HepG2 (cell line): ENCODE results near the gene RRP12. TPM values are rescaled to one million over a fixed set of nuclear protein-coding genes. Genes with fewer than 3 reads are reported as not detected.

Experiments
- ATAC-seq: fragments of 200-7000 bp; cut with Tn5 transposase; 3 replicates; pipeline ENCODE4 v1.9.1; 2020; ENCODE audit warnings: mild to moderate bottlenecking, moderate library complexity
- BruUV-seq: library from RNA; stranded (reverse); fragments of 400-500 nt; replicated peaks from 2 replicates; lab custom pipeline; 2021; lab: Mats Ljungman, UMichigan
- CTCF ChIA-PET: fragments of 300-600 bp; formaldehyde crosslinking; extraction: SDS; loops from one replicate; lab custom pipeline; 2021; ENCODE audit warnings: low total read pairs, inconsistent platforms, low intra/inter-chr PET ratio; lab: Yijun Ruan, JAX
- POLR2A ChIA-PET: fragments of 350-600 bp; sonication (Branson Sonifier 250); formaldehyde crosslinking; loops from one replicate; lab custom pipeline; 2020; ENCODE audit warnings: antibody characterized with exemption, inconsistent platforms; lab: Yijun Ruan, JAX
- DNase-seq: peaks from one replicate; pipeline ENCODE4 v3.0.0-alpha.2; 2015; ENCODE audit warnings: low spot score
- FAIRE-seq: peaks from 3 replicates; lab custom pipeline; 2011; peaks lifted over from hg19 to GRCh38; lab: Jason Lieb, UNC
- H2AFZ ChIP-seq: one replicate; pipeline ENCODE4 v1.6.1; 2011; ENCODE audit warnings: low read length, inconsistent platforms
- H3K27ac ChIP-seq: fragments of 300-600 bp; 3 replicates; pipeline ENCODE4 v1.8.0; 2011; ENCODE audit warnings: mixed run types, mild to moderate bottlenecking, mixed read lengths, low read length, inconsistent platforms; ENCODE audit not compliant: insufficient read depth; ENCODE audit errors: extremely low read length
- H3K27me3 ChIP-seq, 2 experiments: fragments of 200-600 bp in 1 of 2; 2 replicates in 1 of 2; 3 replicates in 1 of 2; pipeline versions ENCODE4 v1.6.0 to v1.8.0; 2011; ENCODE audit warnings: low read length in 2 of 2, mild to moderate bottlenecking in 2 of 2, moderate library complexity in 2 of 2, inconsistent platforms in 1 of 2; ENCODE audit not compliant: insufficient read depth in 2 of 2, control insufficient read depth in 1 of 2
- H3K36me3 ChIP-seq, 2 experiments: fragments of 200-600 bp in 1 of 2; replicated peaks in 1 of 2; 2 replicates in 1 of 2; 3 replicates in 1 of 2; pipeline versions ENCODE4 v1.5.1 to v1.8.0; 2011; ENCODE audit warnings: low read length in 2 of 2, inconsistent platforms in 1 of 2; ENCODE audit not compliant: insufficient read depth in 2 of 2, control insufficient read depth in 1 of 2
- H3K4me1 ChIP-seq: 2 replicates; pipeline ENCODE4 v1.5.1; 2012; ENCODE audit warnings: low read length, inconsistent platforms; ENCODE audit not compliant: insufficient read depth
- H3K4me2 ChIP-seq: 2 replicates; pipeline ENCODE4 v1.6.0; 2011; ENCODE audit warnings: low read depth, low read length, inconsistent platforms
- H3K4me3 ChIP-seq, 3 experiments: fragments of 200-600 bp in 1 of 3; sonication (generic), shearing (Covaris generic) in 1 of 3; replicated peaks in 1 of 3; 2 replicates each; pipeline ENCODE4 v1.5.1; 2011 to 2016; ENCODE audit warnings: low read length in 3 of 3, inconsistent platforms in 2 of 3, low read depth in 2 of 3, mild to moderate bottlenecking in 2 of 3, control low read depth in 1 of 3, mixed read lengths in 1 of 3; ENCODE audit not compliant: insufficient read depth in 1 of 3
- H3K79me2 ChIP-seq: one replicate; pipeline ENCODE4 v1.6.1; 2011; ENCODE audit warnings: low read length, inconsistent platforms; ENCODE audit not compliant: insufficient read depth
- H3K9ac ChIP-seq: 2 replicates; pipeline ENCODE4 v1.6.0; 2011; ENCODE audit warnings: mild to moderate bottlenecking, low read depth, low read length, inconsistent platforms; ENCODE audit not compliant: insufficient read depth
- H3K9me3 ChIP-seq: 2 replicates; pipeline ENCODE4 v1.5.1; 2012; ENCODE audit warnings: mild to moderate bottlenecking, low read length
- H4K20me1 ChIP-seq: 2 replicates; pipeline ENCODE4 v1.6.0; 2011; ENCODE audit warnings: inconsistent platforms, mild to moderate bottlenecking, low read length, moderate library complexity; ENCODE audit not compliant: insufficient read depth
- CENPX ChIP-seq: sonication (generic); formaldehyde crosslinking; IDR thresholded peaks from 2 replicates; pipeline ENCODE4 v1.9.0; 2021; ENCODE audit warnings: mild to moderate bottlenecking, missing genetic modification reagents, moderate library complexity
- KDM5A ChIP-seq: fragments of 200-600 bp; sonication (generic); IDR thresholded peaks from 2 replicates; pipeline ENCODE4 v1.7.0; 2018; ENCODE audit warnings: antibody characterized with exemption, mild to moderate bottlenecking, low read length, borderline replicate concordance
- POLR2AphosphoS5 ChIP-seq: IDR thresholded peaks from 2 replicates; pipeline ENCODE4 v1.6.1; 2012; ENCODE audit warnings: low read depth, low read length
- TCF12 ChIP-seq, 2 experiments: fragments of 450-650 bp in 1 of 2; sonication (generic) in 1 of 2; formaldehyde crosslinking in 1 of 2; IDR thresholded peaks; 2 replicates each; pipeline versions ENCODE4 v1.6.1 to v1.8.0; 2017 to 2022; ENCODE audit warnings: antibody characterized with exemption in 1 of 2, mild to moderate bottlenecking in 1 of 2, missing genetic modification reagents in 1 of 2, moderate library complexity in 1 of 2
- ZNF607 ChIP-seq: sonication (generic); formaldehyde crosslinking; IDR thresholded peaks from 2 replicates; pipeline ENCODE4 v1.5.1; 2020; ENCODE audit warnings: missing genetic modification reagents, mild to moderate bottlenecking, borderline replicate concordance
- ZNF672 ChIP-seq: sonication (generic); formaldehyde crosslinking; IDR thresholded peaks from 2 replicates; pipeline ENCODE4 v1.8.1; 2022; ENCODE audit warnings: missing genetic modification reagents
- ZNF761 ChIP-seq: sonication (generic); formaldehyde crosslinking; conservative IDR thresholded peaks from 2 replicates; pipeline ENCODE4 v1.4.0; 2020; ENCODE audit warnings: mild to moderate bottlenecking, missing genetic modification reagents
- WGBS: methylation state at CpG from one replicate; pipeline ENCODE4 v1.1.6; 2017; ENCODE audit warnings: low lambda C conversion rate; 5-methylcytosine and 5-hydroxymethylcytosine counted together
- in situ Hi-C: cut with HindIII; loops from 2 replicates; pipeline ENCODE4 v1.10.0; 2017; ENCODE audit warnings: low pct_unique_long_range_greater_than_20kb; ENCODE audit not compliant: extremely low pct_ligation_motif_present
- intact Hi-C: fragments of 100-400 bp; cut with micrococcal nuclease; formaldehyde crosslinking; loops from one replicate; pipeline ENCODE4 v1.10.0; 2022; ENCODE audit not compliant: unreplicated experiment
- polyA plus RNA-seq, 8 experiments: library from polyadenylated mRNA; depleted of rRNA in 3 of 8; stranded (reverse) in 7 of 8; unstranded in 1 of 8; fragments of >200 nt; fragmentation: Illumina TruSeq in 4 of 8; extraction: Trizol in 4 of 8; gene quantifications; 2 replicates each; pipeline versions ENCODE4 v1.2.1 to v1.2.3, GENCODE V29; 2011 to 2016; ENCODE audit warnings: low read depth in 4 of 8, missing spikeins in 1 of 8, mixed read lengths in 1 of 8; ENCODE audit not compliant: insufficient read depth in 1 of 8
- total RNA-seq, 5 experiments: library from RNA; depleted of rRNA; stranded (reverse); fragments of >200 nt; fragmentation: Illumina TruSeq; extraction: Trizol; gene quantifications; 2 replicates each; pipeline ENCODE4 v1.2.3, GENCODE V29; 2016; ENCODE audit warnings: low read depth in 1 of 5
- TF ChIP-seq, protein P1 (sequence below): sonication (generic); formaldehyde crosslinking; IDR thresholded peaks from 2 replicates; pipeline ENCODE4 v1.4.0; 2020; ENCODE audit warnings: mild to moderate bottlenecking, missing genetic modification reagents

The RRP12 gene
- total and polyA plus RNA-seq, 2 of the 13 experiments (the other 11 are each of a cell fraction or from before 2014, with no cell fraction given) = 13.2 to 39.4 TPM

DNA sequence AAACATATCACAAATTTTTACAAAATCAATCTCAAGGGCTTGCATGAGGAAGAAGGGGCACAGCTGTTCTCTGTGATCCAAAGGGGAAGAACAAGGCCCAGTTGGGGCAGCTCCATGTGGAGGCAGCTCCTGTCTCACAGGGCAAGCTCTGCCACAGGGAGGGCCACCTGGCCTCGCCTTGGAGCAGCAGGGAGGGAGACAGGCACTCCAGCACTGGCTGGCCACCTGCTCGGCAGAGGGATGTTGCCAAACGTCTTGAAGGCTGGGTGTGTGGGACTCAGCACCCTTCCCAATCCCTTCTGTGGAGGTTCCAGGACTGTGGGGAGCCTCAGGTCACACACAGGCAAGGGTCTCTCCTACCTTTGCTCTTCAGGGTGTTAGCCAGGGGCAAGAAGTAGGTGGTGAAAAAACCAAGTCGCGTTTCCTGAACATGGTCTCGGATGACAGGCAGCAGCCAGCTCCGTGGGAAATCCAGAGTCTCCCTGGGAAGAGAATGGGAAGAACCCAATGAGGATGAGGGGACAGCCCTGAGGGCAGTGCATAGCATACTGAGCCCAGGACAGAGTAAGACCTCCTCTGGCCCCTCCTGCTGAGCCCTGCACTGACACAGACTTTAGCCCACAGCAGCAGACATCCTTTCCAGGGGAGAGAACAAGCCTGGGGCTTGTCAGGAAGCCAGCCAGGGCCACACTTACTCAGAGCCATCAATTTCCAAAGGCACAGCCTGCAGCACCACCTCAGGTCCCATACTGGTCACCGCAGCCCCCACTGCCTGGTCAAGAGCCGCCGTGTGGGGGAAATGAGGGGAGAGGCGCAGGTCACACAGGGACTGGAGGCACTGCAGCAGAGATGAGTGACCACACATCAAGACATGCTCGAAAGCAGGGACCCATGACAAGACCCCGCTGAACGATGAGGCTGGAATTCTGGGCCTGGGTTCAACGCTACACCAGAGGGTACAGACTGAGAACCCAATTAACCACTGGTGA lies 21.9 kb downstream of the RRP12 start:
- Histone ChIP-seq H3K36me3 (peaks cover 28 to 53% of the 10 kb centered on the region in 2 experiments; a peak in 4 of 5 replicates), H3K79me2 (no peaks in the 10 kb centered on the region), H3K27ac (no peak overlapping the region), H3K9ac (no peak overlapping the region), H4K20me1 (no peaks in the 10 kb centered on the region), H3K4me3 (no peak overlapping the region), H3K4me2 (no peak overlapping the region), H2AFZ (no peak overlapping the region), H3K27me3 (no peaks in the 10 kb centered on the region), H3K9me3 (no peaks in the 10 kb centered on the region), H3K4me1 (no peaks in the 10 kb centered on the region)
- ChIA-PET POLR2A (no interaction called here), CTCF (no interaction called here)
- BruUV-seq = no TSS peak
- no peak for DNase-seq
- in situ Hi-C loops = no loop called here
- ATAC-seq = no peak
- WGBS = 96% methylated on average over 13 of the region's 15 CpGs
- intact Hi-C loops = no loop called here
- no peak for FAIRE-seq
- TF ChIP-seq CENPX (CRISPR knock-in tag) = no peak

DNA sequence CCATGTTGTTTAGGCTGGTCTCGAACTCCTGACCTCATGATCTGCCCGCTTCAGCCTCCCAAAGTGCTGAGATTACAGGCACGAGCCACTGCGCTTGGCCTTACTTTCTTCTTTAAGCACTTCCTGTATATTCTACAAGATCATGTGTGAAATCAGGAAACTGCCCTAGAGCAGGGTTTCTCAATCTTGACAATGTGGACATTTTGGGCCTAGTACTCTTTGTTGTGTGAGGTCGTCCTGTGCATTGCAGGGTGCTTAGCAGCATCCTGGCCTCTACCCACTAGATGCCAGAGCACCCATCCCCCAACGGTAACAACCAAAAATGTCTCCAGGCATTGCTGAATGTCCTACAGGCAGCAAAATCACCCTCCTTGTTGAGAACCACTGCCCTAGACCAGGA lies 24.7 kb downstream of the RRP12 start:
- Histone ChIP-seq H3K27me3 (no peaks in the 10 kb centered on the region), H2AFZ (no peak overlapping the region), H3K4me3 (no peak overlapping the region), H3K27ac (no peak overlapping the region), H3K9me3 (no peaks in the 10 kb centered on the region), H3K36me3 (peaks cover 43 to 69% of the 10 kb centered on the region in 2 experiments; a peak in 4 of 5 replicates), H3K4me2 (no peak overlapping the region), H3K9ac (no peak overlapping the region), H4K20me1 (no peaks in the 10 kb centered on the region), H3K79me2 (no peaks in the 10 kb centered on the region), H3K4me1 (no peaks in the 10 kb centered on the region)
- intact Hi-C loops = no loop called here
- DNase-seq (no peak), FAIRE-seq (no peak), ATAC-seq (no peak)
- 84% methylated on average over 6 of the region's 6 CpGs for WGBS
- in situ Hi-C loops = no loop called here
- TF ChIP-seq TCF12 (IDR thresholded peaks at IDR 0.05) (no peak), TCF12 (CRISPR knock-in tag; IDR thresholded peaks at IDR 0.05) (no peak), ZNF607 (CRISPR knock-in tag) (no peak), POLR2AphosphoS5 (no peak), ZNF761 (CRISPR knock-in tag) (no peak), ZNF672 (CRISPR knock-in tag) (no peak), KDM5A (no peak)
- TF ChIP-seq, protein P1, sequence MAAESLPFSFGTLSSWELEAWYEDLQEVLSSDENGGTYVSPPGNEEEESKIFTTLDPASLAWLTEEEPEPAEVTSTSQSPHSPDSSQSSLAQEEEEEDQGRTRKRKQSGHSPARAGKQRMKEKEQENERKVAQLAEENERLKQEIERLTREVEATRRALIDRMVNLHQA (CRISPR knock-in tag) = no peak
- BruUV-seq = no TSS peak
- POLR2A ChIA-PET = no interaction called here
- CTCF ChIA-PET = no interaction called here
